Endothelial cell of umbilical vein (primary cell): ENCODE results near the gene KIF17.

Source experiments
- CTCF ChIP-seq, 2 donors: IDR thresholded peaks; 1 replicate in 1 of 2; 2 replicates in 1 of 2; pipeline ENCODE4 v1.5.1; 2011; ENCODE audit warnings: low read length in 2 of 2, mild to moderate bottlenecking in 2 of 2, moderate library complexity in 2 of 2, control low read depth in 1 of 2, inconsistent platforms in 1 of 2, low read depth in 1 of 2; ENCODE audit not compliant: insufficient read depth in 1 of 2; ENCODE audit errors: extremely low read depth in 1 of 2
- EZH2 ChIP-seq: IDR thresholded peaks from 2 replicates; pipeline ENCODE4 v1.6.1; 2012; ENCODE audit warnings: borderline replicate concordance, low read depth, mild to moderate bottlenecking, moderate library complexity, low read length, inconsistent platforms; ENCODE audit not compliant: severe bottlenecking
- FOS ChIP-seq: IDR thresholded peaks from 2 replicates; pipeline ENCODE4 v1.6.1; 2011; ENCODE audit warnings: mild to moderate bottlenecking, low read length, moderate library complexity, borderline replicate concordance; ENCODE audit not compliant: insufficient read depth
- GATA2 ChIP-seq: IDR thresholded peaks from 2 replicates; pipeline ENCODE4 v1.7.0; 2011; ENCODE audit warnings: low read depth, mild to moderate bottlenecking, moderate library complexity, mixed read lengths, low read length; ENCODE audit not compliant: insufficient read length, insufficient read depth
- JUN ChIP-seq: IDR thresholded peaks from 2 replicates; pipeline ENCODE4 v1.6.1; 2011; ENCODE audit warnings: borderline replicate concordance, low read depth; ENCODE audit not compliant: insufficient read length, insufficient read depth
- MAX ChIP-seq: IDR thresholded peaks from 2 replicates; pipeline ENCODE4 v1.6.1; 2011; ENCODE audit not compliant: insufficient read depth, insufficient read length
- MYC ChIP-seq: IDR thresholded peaks from one replicate; pipeline ENCODE4 v1.6.1; 2011; ENCODE audit warnings: mild to moderate bottlenecking, low read depth, low read length
- POLR2A ChIP-seq: IDR thresholded peaks from 2 replicates; pipeline ENCODE4 v1.6.1; 2012; ENCODE audit warnings: low read depth, mild to moderate bottlenecking, control low read depth, low read length
- POLR2AphosphoS5 ChIP-seq: IDR thresholded peaks from 2 replicates; pipeline ENCODE4 v1.6.1; 2012; ENCODE audit warnings: low read depth, mild to moderate bottlenecking, control low read depth, low read length, moderate library complexity; ENCODE audit not compliant: insufficient read depth

- TF ChIP-seq EZH2 (no peak), CTCF (IDR thresholded peaks at IDR 0.05; ENCODE audit: extremely low read depth in 1 of 2, insufficient read depth in 1 of 2, low read depth in 1 of 2, low read length in 2 of 2) (no peak), POLR2A (no peak), POLR2AphosphoS5 (no peak), MAX (no peak), GATA2 (no peak), JUN (no peak), FOS (no peak), MYC (no peak)
Measured at GRCh38 chr1:20723537-20724363, 5.9 kb upstream of the KIF17 start.
